ENCODE measurements around the gene GPR39.

Gene GPR39

DNA sequence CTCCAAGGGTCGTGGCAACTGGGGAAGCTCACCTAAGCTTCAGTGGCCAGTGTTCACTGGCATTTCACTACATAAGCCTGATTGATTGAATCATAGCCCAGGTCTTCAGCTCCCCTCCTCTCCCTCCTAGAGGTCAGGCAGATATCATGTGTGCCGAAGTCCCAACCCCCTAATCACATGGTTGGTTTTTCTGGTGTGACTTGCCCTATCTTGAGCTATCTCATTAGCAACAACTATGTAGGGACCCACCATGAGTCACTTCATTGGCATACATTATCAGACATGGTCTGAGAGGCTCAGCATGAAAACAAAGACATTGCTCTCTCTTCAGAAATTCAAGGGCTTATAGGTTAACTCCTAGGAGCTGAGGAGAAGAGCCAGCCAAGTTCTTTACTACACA lies 176.6 kb downstream of the GPR39 start:
- Histone ChIP-seq H3K4me3 (ENCODE audit: low read depth in 1 of 2, low read length in 2 of 2) (no peak overlapping the region), H3K27ac (ENCODE audit: low read depth, low read length) (no peak overlapping the region), H3K4me1 (ENCODE audit: insufficient read depth, low read length) (no peaks in the 10 kb centered on the region), H3K9me3 (ENCODE audit: low read length) (peaks cover 4% of the 10 kb centered on the region), H3K36me3 (ENCODE audit: insufficient read depth, low read length) (no peaks in the 10 kb centered on the region), H3K27me3 (ENCODE audit: control insufficient read depth in 1 of 2, insufficient read depth in 2 of 2, low read length in 2 of 2) (no peaks in the 10 kb centered on the region), H3K9ac (ENCODE audit: low read length) (no peak overlapping the region)

GRCh38 chr2:132595186-132595585 lies 178.6 kb downstream of the GPR39 start:
- Histone ChIP-seq H3K4me3 (ENCODE audit: low read depth in 1 of 2, low read length in 2 of 2) (no peak overlapping the region), H3K9me3 (ENCODE audit: low read length) (peaks cover 4% of the 10 kb centered on the region), H3K9ac (ENCODE audit: low read length) (no peak overlapping the region), H3K27ac (ENCODE audit: low read depth, low read length) (no peak overlapping the region), H3K4me1 (ENCODE audit: insufficient read depth, low read length) (no peaks in the 10 kb centered on the region), H3K36me3 (ENCODE audit: insufficient read depth, low read length) (no peaks in the 10 kb centered on the region), H3K27me3 (ENCODE audit: control insufficient read depth in 1 of 2, insufficient read depth in 2 of 2, low read length in 2 of 2) (no peaks in the 10 kb centered on the region)

DNA sequence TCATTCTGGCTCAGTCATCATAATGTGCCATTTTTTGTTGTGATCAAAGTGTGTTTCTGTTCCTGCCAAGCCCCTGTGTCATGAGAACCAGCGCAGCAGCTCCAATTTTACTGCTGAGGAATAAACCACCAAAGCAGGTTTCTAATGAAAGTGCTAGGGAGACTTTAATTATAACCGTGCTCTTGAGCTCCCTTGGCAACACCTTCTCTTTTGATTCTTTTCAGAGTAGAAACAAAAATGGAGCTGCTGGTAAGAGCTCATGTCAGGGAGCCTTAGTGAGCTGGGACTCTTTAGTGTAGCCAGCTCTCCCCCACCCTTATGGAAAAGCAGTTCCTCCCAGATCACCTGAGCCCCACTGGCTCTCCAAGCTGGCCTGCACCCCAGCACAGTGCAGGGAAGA lies 179.1 kb downstream of the GPR39 start:
- no peak overlapping the region for H3K27ac ChIP-seq (ENCODE audit: low read depth, low read length)
- no peak overlapping the region for H3K4me3 ChIP-seq (ENCODE audit: low read depth in 1 of 2, low read length in 2 of 2)
- H3K9me3 ChIP-seq (ENCODE audit: low read length): peaks cover 4% of the 10 kb centered on the region
- no peaks in the 10 kb centered on the region for H3K4me1 ChIP-seq (ENCODE audit: insufficient read depth, low read length)
- no peak overlapping the region for H3K9ac ChIP-seq (ENCODE audit: low read length)
- H3K27me3 ChIP-seq (ENCODE audit: control insufficient read depth in 1 of 2, insufficient read depth in 2 of 2, low read length in 2 of 2): no peaks in the 10 kb centered on the region
- H3K36me3 ChIP-seq (ENCODE audit: insufficient read depth, low read length): no peaks in the 10 kb centered on the region

DNA sequence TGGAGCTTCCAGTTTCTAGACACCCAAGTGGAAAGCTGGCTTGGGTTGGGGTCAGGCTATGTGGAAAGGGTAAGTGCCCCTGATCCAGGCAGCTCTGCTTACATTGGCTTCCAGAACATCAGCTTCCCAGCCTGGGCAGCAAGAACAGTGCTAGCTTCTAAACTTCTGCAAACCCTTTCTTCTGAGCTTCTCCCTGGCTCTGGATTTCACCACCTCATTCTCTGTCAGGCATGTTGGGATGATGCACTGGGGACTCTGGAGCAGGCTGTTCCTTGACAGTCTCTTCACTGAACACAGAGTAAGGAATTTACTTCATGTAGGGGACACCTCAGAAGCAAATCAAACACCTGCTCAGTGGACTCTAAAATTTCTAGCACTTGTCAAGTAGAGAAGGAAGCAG lies 180.6 kb downstream of the GPR39 start:
- Histone ChIP-seq H3K9me3 (ENCODE audit: low read length) (peaks cover 4% of the 10 kb centered on the region), H3K36me3 (ENCODE audit: insufficient read depth, low read length) (no peaks in the 10 kb centered on the region), H3K4me1 (ENCODE audit: insufficient read depth, low read length) (no peaks in the 10 kb centered on the region), H3K4me3 (ENCODE audit: low read depth in 1 of 2, low read length in 2 of 2) (no peak overlapping the region), H3K27ac (ENCODE audit: low read depth, low read length) (no peak overlapping the region), H3K27me3 (ENCODE audit: control insufficient read depth in 1 of 2, insufficient read depth in 2 of 2, low read length in 2 of 2) (no peaks in the 10 kb centered on the region), H3K9ac (ENCODE audit: low read length) (no peak overlapping the region)

GRCh38 chr2:132597831-132598230 lies 181.2 kb downstream of the GPR39 start:
- H3K36me3 ChIP-seq (ENCODE audit: insufficient read depth, low read length): no peaks in the 10 kb centered on the region
- H3K27ac ChIP-seq (ENCODE audit: low read depth, low read length): no peak overlapping the region
- no peak overlapping the region for H3K4me3 ChIP-seq (ENCODE audit: low read depth in 1 of 2, low read length in 2 of 2)
- H3K9ac ChIP-seq (ENCODE audit: low read length): no peak overlapping the region
- H3K27me3 ChIP-seq (ENCODE audit: control insufficient read depth in 1 of 2, insufficient read depth in 2 of 2, low read length in 2 of 2): no peaks in the 10 kb centered on the region
- no peaks in the 10 kb centered on the region for H3K4me1 ChIP-seq (ENCODE audit: insufficient read depth, low read length)
- peaks cover 4% of the 10 kb centered on the region for H3K9me3 ChIP-seq (ENCODE audit: low read length)

GRCh38 chr2:132598536-132598935 lies 181.9 kb downstream of the GPR39 start:
- H3K36me3 ChIP-seq (ENCODE audit: insufficient read depth, low read length): no peaks in the 10 kb centered on the region
- no peak overlapping the region for H3K27ac ChIP-seq (ENCODE audit: low read depth, low read length)
- no peak overlapping the region for H3K4me3 ChIP-seq (ENCODE audit: low read depth in 1 of 2, low read length in 2 of 2)
- H3K27me3 ChIP-seq (ENCODE audit: control insufficient read depth in 1 of 2, insufficient read depth in 2 of 2, low read length in 2 of 2): no peaks in the 10 kb centered on the region
- no peak overlapping the region for H3K9ac ChIP-seq (ENCODE audit: low read length)
- H3K4me1 ChIP-seq (ENCODE audit: insufficient read depth, low read length): no peaks in the 10 kb centered on the region
- peaks cover 4% of the 10 kb centered on the region for H3K9me3 ChIP-seq (ENCODE audit: low read length)

DNA sequence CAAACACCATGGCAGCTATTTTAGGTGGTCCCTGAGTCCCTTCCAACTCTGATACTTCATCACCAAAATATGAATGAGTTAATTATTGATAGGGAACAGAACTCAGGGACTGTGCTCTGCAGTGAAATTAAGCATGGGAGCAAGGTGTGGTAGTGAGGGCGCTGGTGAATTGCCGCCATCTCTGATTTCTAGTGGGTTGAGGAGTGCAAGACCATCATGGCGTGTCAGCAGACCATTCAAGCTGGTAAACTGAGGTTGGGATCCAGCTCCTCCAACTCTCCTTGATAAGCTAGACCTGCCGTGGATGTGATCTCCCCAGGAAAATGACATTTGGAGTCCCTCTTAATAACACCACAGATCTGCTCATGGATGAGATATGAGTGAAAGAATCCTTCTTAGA lies 183.0 kb downstream of the GPR39 start:
- no peaks in the 10 kb centered on the region for H3K36me3 ChIP-seq (ENCODE audit: insufficient read depth, low read length)
- H3K27me3 ChIP-seq (ENCODE audit: control insufficient read depth in 1 of 2, insufficient read depth in 2 of 2, low read length in 2 of 2): no peaks in the 10 kb centered on the region

GRCh38 chr2:132604561-132604960 lies 188.0 kb downstream of the GPR39 start:
- no peaks in the 10 kb centered on the region for H3K4me1 ChIP-seq (ENCODE audit: insufficient read depth, low read length)
- no peak overlapping the region for H3K9ac ChIP-seq (ENCODE audit: low read length)
- no peaks in the 10 kb centered on the region for H3K9me3 ChIP-seq (ENCODE audit: low read length)
- no peak overlapping the region for H3K4me3 ChIP-seq (ENCODE audit: low read depth in 1 of 2, low read length in 2 of 2)
- H3K27ac ChIP-seq (ENCODE audit: low read depth, low read length): no peak overlapping the region
- H3K27me3 ChIP-seq (ENCODE audit: control insufficient read depth in 1 of 2, insufficient read depth in 2 of 2, low read length in 2 of 2): no peaks in the 10 kb centered on the region
- no peaks in the 10 kb centered on the region for H3K36me3 ChIP-seq (ENCODE audit: insufficient read depth, low read length)

More for the DNA sequence above, 183.0 kb downstream of the GPR39 start:
- no peak overlapping the region for H3K4me3 ChIP-seq (ENCODE audit: low read depth in 1 of 2, low read length in 2 of 2)
- H3K27ac ChIP-seq (ENCODE audit: low read depth, low read length): no peak overlapping the region
- peaks cover 4% of the 10 kb centered on the region for H3K9me3 ChIP-seq (ENCODE audit: low read length)
- no peaks in the 10 kb centered on the region for H3K4me1 ChIP-seq (ENCODE audit: insufficient read depth, low read length)
- no peak overlapping the region for H3K9ac ChIP-seq (ENCODE audit: low read length)

DNA sequence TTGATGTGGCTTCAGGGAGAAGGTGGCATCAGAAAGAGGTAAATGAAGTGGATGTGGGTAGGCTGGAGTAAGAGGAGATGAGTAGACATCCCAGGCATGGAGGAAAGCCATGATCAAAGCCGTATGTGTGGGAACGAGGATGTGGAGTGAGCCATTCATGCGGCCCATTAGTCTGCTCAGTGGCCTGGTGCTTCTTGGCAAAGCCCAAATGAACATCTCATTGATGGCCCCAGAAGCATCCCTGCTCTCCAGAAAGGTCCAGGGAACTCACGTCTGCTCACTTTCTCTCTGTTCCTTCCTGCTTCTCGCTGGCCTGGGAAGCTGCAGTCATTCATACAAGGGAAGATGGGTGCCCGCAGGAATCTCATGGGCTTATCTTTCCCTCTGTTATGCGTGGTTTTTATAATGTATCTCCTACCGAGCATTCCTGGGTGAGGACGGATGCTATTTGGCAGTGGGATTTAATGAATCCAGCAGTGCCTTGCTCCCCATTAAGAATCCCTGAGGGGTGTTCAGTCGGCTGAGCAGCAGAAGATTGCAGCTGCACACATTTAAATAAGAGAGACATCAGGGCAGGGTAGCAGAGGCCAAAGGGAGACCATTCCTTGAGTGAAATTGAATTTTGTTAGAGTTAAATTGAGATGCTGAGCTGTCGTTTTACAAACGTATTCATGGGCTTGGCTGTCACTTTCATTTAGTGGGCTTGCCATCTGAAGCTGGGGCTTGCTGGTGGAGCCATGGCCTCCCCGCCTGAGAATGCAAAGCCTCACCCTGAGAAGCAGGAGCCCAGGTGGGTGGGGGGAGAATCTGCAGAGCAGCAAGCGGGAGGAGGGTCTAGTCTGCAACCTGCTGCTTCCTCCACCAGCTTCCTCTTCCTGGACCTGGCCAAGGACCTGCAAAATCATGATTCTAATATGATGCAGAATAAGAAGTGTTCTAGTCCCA lies 188.9 kb downstream of the GPR39 start:
- no peaks in the 10 kb centered on the region for H3K27me3 ChIP-seq (ENCODE audit: control insufficient read depth in 1 of 2, insufficient read depth in 2 of 2, low read length in 2 of 2)
- no peaks in the 10 kb centered on the region for H3K9me3 ChIP-seq (ENCODE audit: low read length)
- no peaks in the 10 kb centered on the region for H3K36me3 ChIP-seq (ENCODE audit: insufficient read depth, low read length)
- no peak overlapping the region for H3K9ac ChIP-seq (ENCODE audit: low read length)
- no peaks in the 10 kb centered on the region for H3K4me1 ChIP-seq (ENCODE audit: insufficient read depth, low read length)
- no peak overlapping the region for H3K27ac ChIP-seq (ENCODE audit: low read depth, low read length)
- H3K4me3 ChIP-seq (ENCODE audit: low read depth in 1 of 2, low read length in 2 of 2): no peak overlapping the region

- no peak overlapping the region for H3K9ac ChIP-seq (ENCODE audit: low read length)
- no peaks in the 10 kb centered on the region for H3K36me3 ChIP-seq (ENCODE audit: insufficient read depth, low read length)
- no peak overlapping the region for H3K4me3 ChIP-seq (ENCODE audit: low read depth in 1 of 2, low read length in 2 of 2)
- H3K27ac ChIP-seq (ENCODE audit: low read depth, low read length): no peak overlapping the region
- H3K27me3 ChIP-seq (ENCODE audit: control insufficient read depth in 1 of 2, insufficient read depth in 2 of 2, low read length in 2 of 2): no peaks in the 10 kb centered on the region
- no peaks in the 10 kb centered on the region for H3K4me1 ChIP-seq (ENCODE audit: insufficient read depth, low read length)
- no peaks in the 10 kb centered on the region for H3K9me3 ChIP-seq (ENCODE audit: low read length)
These were observed 190.0 kb downstream of the GPR39 start for GRCh38 chr2:132606649-132607048.

DNA sequence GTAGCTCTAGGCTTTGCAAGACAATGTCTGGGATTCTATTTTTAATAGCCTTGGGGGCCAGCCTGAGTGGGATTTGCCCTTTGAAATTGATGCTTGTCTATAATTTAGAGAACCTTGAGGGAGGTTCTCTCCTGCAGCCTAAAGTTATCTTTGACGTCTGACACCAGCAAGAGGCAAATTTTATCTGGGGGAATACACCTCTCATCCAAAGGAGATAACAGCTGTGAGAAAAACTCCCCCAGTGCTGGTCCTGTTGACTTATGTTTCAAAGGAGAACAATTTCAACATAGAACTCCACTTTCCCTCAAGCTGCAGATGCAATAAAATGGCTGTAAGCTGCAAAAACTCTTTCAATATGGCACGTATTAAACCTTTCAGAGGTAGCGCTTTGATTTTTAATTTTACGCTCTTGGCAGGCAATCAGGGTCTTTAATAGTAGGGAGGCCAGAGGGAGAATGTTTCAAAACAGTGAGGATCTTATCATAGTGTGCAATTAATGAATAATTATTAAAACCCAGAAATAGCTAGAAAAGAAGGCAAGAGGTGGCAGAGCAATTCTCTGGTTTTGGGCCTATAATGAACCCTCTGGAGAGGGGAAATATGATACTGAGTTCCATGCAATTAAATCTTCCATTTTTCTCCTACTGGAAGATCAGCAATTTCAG lies 191.0 kb downstream of the GPR39 start:
- H3K4me3 ChIP-seq (ENCODE audit: low read depth in 1 of 2, low read length in 2 of 2): no peak overlapping the region
- H3K9me3 ChIP-seq (ENCODE audit: low read length): no peaks in the 10 kb centered on the region
- no peaks in the 10 kb centered on the region for H3K27me3 ChIP-seq (ENCODE audit: control insufficient read depth in 1 of 2, insufficient read depth in 2 of 2, low read length in 2 of 2)
- no peak overlapping the region for H3K9ac ChIP-seq (ENCODE audit: low read length)
- H3K27ac ChIP-seq (ENCODE audit: low read depth, low read length): no peak overlapping the region
- H3K36me3 ChIP-seq (ENCODE audit: insufficient read depth, low read length): no peaks in the 10 kb centered on the region
- no peaks in the 10 kb centered on the region for H3K4me1 ChIP-seq (ENCODE audit: insufficient read depth, low read length)

Data from muscle layer of colon (tissue), 2 donors.